H9 (cell line): Measurements from ENCODE around the gene BPIFA1. TPM values are rescaled to one million over a fixed set of nuclear protein-coding genes. Genes with fewer than 3 reads are reported as not detected.

Experiments
- DNase-seq: peaks from one replicate; pipeline ENCODE4 v3.0.0-alpha.2; 2017
- H2AFZ ChIP-seq: one replicate; pipeline ENCODE4 v1.6.1; 2013; ENCODE audit warnings: mild to moderate bottlenecking, low read length, control low read depth, moderate library complexity
- H2AK5ac ChIP-seq: 2 replicates; pipeline ENCODE4 v1.6.1; 2013; ENCODE audit warnings: low read length, control low read depth, mixed read lengths; ENCODE audit not compliant: insufficient read length
- H2BK120ac ChIP-seq: one replicate; pipeline ENCODE4 v1.6.1; 2013; ENCODE audit warnings: low read depth, mild to moderate bottlenecking, low read length, control low read depth, inconsistent platforms; ENCODE audit not compliant: poor library complexity, severe bottlenecking
- H2BK12ac ChIP-seq: 2 replicates; pipeline ENCODE4 v1.6.1; 2013; ENCODE audit warnings: low read length, control low read depth, mixed read lengths, low read depth; ENCODE audit not compliant: insufficient read length
- H2BK15ac ChIP-seq: 2 replicates; pipeline ENCODE4 v1.6.1; 2013; ENCODE audit warnings: low read depth, low read length, control low read depth
- H2BK20ac ChIP-seq: one replicate; pipeline ENCODE4 v1.6.1; 2013; ENCODE audit warnings: low read depth, mild to moderate bottlenecking, low read length, control low read depth, inconsistent platforms; ENCODE audit not compliant: poor library complexity, severe bottlenecking
- H2BK5ac ChIP-seq: 2 replicates; pipeline ENCODE4 v1.6.1; 2013; ENCODE audit warnings: low read length, control low read depth, mixed read lengths; ENCODE audit not compliant: insufficient read length
- H3K14ac ChIP-seq: 2 replicates; pipeline ENCODE4 v1.6.1; 2013; ENCODE audit warnings: low read length, control low read depth; ENCODE audit not compliant: insufficient read depth
- H3K18ac ChIP-seq: 2 replicates; pipeline ENCODE4 v1.6.1; 2013; ENCODE audit warnings: low read depth, mild to moderate bottlenecking, mixed read lengths, low read length, control low read depth; ENCODE audit not compliant: insufficient read length
- H3K23ac ChIP-seq: 2 replicates; pipeline ENCODE4 v1.6.1; 2013; ENCODE audit warnings: low read length, control low read depth, mixed read lengths, low read depth; ENCODE audit not compliant: insufficient read length
- H3K23me2 ChIP-seq: 2 replicates; pipeline ENCODE4 v1.6.1; 2013; ENCODE audit warnings: low read depth, mild to moderate bottlenecking, mixed read lengths, low read length, control low read depth; ENCODE audit not compliant: insufficient read length, poor library complexity, severe bottlenecking
- H3K27ac ChIP-seq: 2 replicates; pipeline ENCODE4 v1.5.1; 2013; ENCODE audit warnings: low read length, control low read depth, mixed read lengths, low read depth; ENCODE audit not compliant: insufficient read length
- H3K27me3 ChIP-seq: 2 replicates; pipeline ENCODE4 v1.6.1; 2013; ENCODE audit warnings: low read length, control low read depth, inconsistent platforms; ENCODE audit not compliant: insufficient read depth
- H3K4ac ChIP-seq: 2 replicates; pipeline ENCODE4 v1.6.1; 2013; ENCODE audit warnings: low read depth, mild to moderate bottlenecking, control low read depth, inconsistent platforms, low read length, moderate library complexity
- H3K4me1 ChIP-seq: 2 replicates; pipeline ENCODE4 v1.6.1; 2013; ENCODE audit warnings: low read length, control low read depth, inconsistent platforms; ENCODE audit not compliant: insufficient read depth
- H3K4me2 ChIP-seq: 2 replicates; pipeline ENCODE4 v1.6.1; 2013; ENCODE audit warnings: low read length, control low read depth, mixed read lengths; ENCODE audit not compliant: insufficient read length, insufficient read depth
- H3K56ac ChIP-seq: 2 replicates; pipeline ENCODE4 v1.6.1; 2013; ENCODE audit warnings: low read depth, mild to moderate bottlenecking, mixed read lengths, low read length, control low read depth; ENCODE audit not compliant: insufficient read length
- H3K79me1 ChIP-seq: 2 replicates; pipeline ENCODE4 v1.6.1; 2013; ENCODE audit warnings: low read depth, mild to moderate bottlenecking, moderate library complexity, low read length, control low read depth, inconsistent platforms; ENCODE audit not compliant: insufficient read depth, poor library complexity, severe bottlenecking
- H3K79me2 ChIP-seq: 2 replicates; pipeline ENCODE4 v1.6.1; 2013; ENCODE audit warnings: low read length, control low read depth, inconsistent platforms; ENCODE audit not compliant: insufficient read depth
- H3K9ac ChIP-seq: 2 replicates; pipeline ENCODE4 v1.6.1; 2013; ENCODE audit warnings: low read length, control low read depth, mixed read lengths; ENCODE audit not compliant: insufficient read length; ENCODE audit errors: extremely low read depth
- H3K9me3 ChIP-seq: one replicate; pipeline ENCODE4 v1.6.1; 2013; ENCODE audit warnings: low read depth, low read length, inconsistent platforms; ENCODE audit not compliant: control insufficient read depth
- H3T11ph ChIP-seq: one replicate; pipeline ENCODE4 v1.6.1; 2013; ENCODE audit warnings: mild to moderate bottlenecking, low read length, control low read depth, inconsistent platforms
- H4K20me1 ChIP-seq: one replicate; pipeline ENCODE4 v1.6.1; 2013; ENCODE audit not compliant: control insufficient read depth, insufficient read length, insufficient read depth
- H4K5ac ChIP-seq: 2 replicates; pipeline ENCODE4 v1.6.1; 2013; ENCODE audit warnings: low read depth, mild to moderate bottlenecking, mixed read lengths, low read length, control low read depth; ENCODE audit not compliant: insufficient read length
- H4K8ac ChIP-seq: replicated peaks from 2 replicates; pipeline ENCODE4 v1.6.1; 2013; ENCODE audit warnings: low read length, control low read depth, mixed read lengths, low read depth; ENCODE audit not compliant: insufficient read length
- H4K91ac ChIP-seq: 2 replicates; pipeline ENCODE4 v1.6.1; 2013; ENCODE audit warnings: low read depth, mild to moderate bottlenecking, moderate library complexity, mixed read lengths, low read length, control low read depth; ENCODE audit not compliant: insufficient read length
- H3K27ac Mint-ChIP-seq, 3 experiments: 2 replicates in 2 of 3; 3 replicates in 1 of 3; pipeline ENCODE4 v1.8.0; 2020 to 2021; ENCODE audit warnings: mixed read lengths in 3 of 3, mild to moderate bottlenecking in 1 of 3, moderate library complexity in 1 of 3
- H3K27me3 Mint-ChIP-seq: 2 replicates; pipeline ENCODE4 v1.8.0; 2021; ENCODE audit warnings: low read depth, mild to moderate bottlenecking, moderate library complexity, mixed read lengths
- H3K36me3 Mint-ChIP-seq, 3 experiments: 2 replicates in 2 of 3; 3 replicates in 1 of 3; pipeline ENCODE4 v1.8.0; 2020 to 2021; ENCODE audit warnings: low read depth in 3 of 3, mixed read lengths in 3 of 3; ENCODE audit not compliant: insufficient read depth in 1 of 3
- H3K4me1 Mint-ChIP-seq, 2 experiments: 2 replicates each; pipeline ENCODE4 v1.8.0; 2020; ENCODE audit warnings: mixed read lengths in 2 of 2
- H3K4me3 Mint-ChIP-seq, 2 experiments: 2 replicates in 1 of 2; 3 replicates in 1 of 2; pipeline ENCODE4 v1.8.0; 2020 to 2021; ENCODE audit warnings: mild to moderate bottlenecking in 2 of 2, mixed read lengths in 2 of 2, moderate library complexity in 1 of 2
- H3K9me3 Mint-ChIP-seq, 2 experiments: 2 replicates in 1 of 2; 3 replicates in 1 of 2; pipeline ENCODE4 v1.8.0; 2020; ENCODE audit warnings: mild to moderate bottlenecking in 2 of 2, mixed read lengths in 2 of 2, moderate library complexity in 1 of 2
- CTCF ChIP-seq: fragments of 200-600 bp; sonication (generic); conservative IDR thresholded peaks from 3 replicates; pipeline ENCODE4 v1.8.0; 2021; ENCODE audit warnings: antibody characterized with exemption, mild to moderate bottlenecking
- WGBS: extraction: QIAGEN DNeasy Blood & Tissue Kit; methylation state at CpG from one replicate; pipeline ENCODE4 v1.1.7; 2013; ENCODE audit warnings: missing lambda C conversion rate, low lambda C conversion rate, mixed read lengths; ENCODE audit not compliant: insufficient read length; ENCODE audit errors: extremely low coverage; 5-methylcytosine and 5-hydroxymethylcytosine counted together
- total RNA-seq: library from RNA; stranded (reverse); gene quantifications from 2 replicates; pipeline ENCODE4 v1.2.1, GENCODE V29; 2021

BPIFA1 gene
- total RNA-seq, 1 experiment from 2014 or later = not detected

GRCh38 chr20:33202451-33202850 lies 33.3 kb upstream of the BPIFA1 start:
- Mint-ChIP-seq H3K9me3 (no peaks in the 10 kb centered on the region), H3K4me1 (no peaks in the 10 kb centered on the region), H3K27me3 (peaks cover 44% of the 10 kb centered on the region), H3K27ac (no peak overlapping the region), H3K36me3 (no peaks in the 10 kb centered on the region), H3K4me3 (no peak overlapping the region)
- Histone ChIP-seq H4K20me1 (no peaks in the 10 kb centered on the region), H2AFZ (no peak overlapping the region), H2BK15ac (no peak overlapping the region), H3K9ac (no peak overlapping the region), H3K79me1 (no peaks in the 10 kb centered on the region), H2BK20ac (no peak overlapping the region), H3K4me1 (no peaks in the 10 kb centered on the region), H3K4me2 (no peak overlapping the region), H3K9me3 (no peaks in the 10 kb centered on the region), H2BK120ac (no peak overlapping the region), H3K18ac (no peak overlapping the region), H3K4ac (no peak overlapping the region), H4K91ac (no peak overlapping the region), H3K79me2 (no peaks in the 10 kb centered on the region), H3K27ac (no peak overlapping the region), H4K8ac (no peak overlapping the region), H3K23ac (no peak overlapping the region), H3T11ph (no peak overlapping the region), H2BK5ac (no peak overlapping the region), H3K23me2 (no peaks in the 10 kb centered on the region), H3K14ac (no peak overlapping the region), H4K5ac (no peak overlapping the region), H2BK12ac (no peak overlapping the region), H3K27me3 (no peaks in the 10 kb centered on the region), H2AK5ac (no peak overlapping the region), H3K56ac (no peak overlapping the region)
- TF ChIP-seq CTCF = no peak
- WGBS = no CpG with 5 or more reads among the region's 4 CpGs
- DNase-seq = no peak
